Measurements from ENCODE around the gene LAMA2. TPM values are rescaled to one million over a fixed set of nuclear protein-coding genes. Genes with fewer than 3 reads are reported as not detected.

The LAMA2 gene
- total RNA-seq, 1 donor from 2014 or later, result 1.8 TPM

- Mint-ChIP-seq H3K36me3 (ENCODE audit: low read depth, unreplicated experiment) (no peaks in the 10 kb centered on the region), H3K4me1 (ENCODE audit: low read depth, unreplicated experiment) (no peaks in the 10 kb centered on the region), H3K9me3 (ENCODE audit: unreplicated experiment) (peaks cover 2% of the 10 kb centered on the region), H3K27me3 (ENCODE audit: low read depth, unreplicated experiment) (no peaks in the 10 kb centered on the region), H3K4me3 (ENCODE audit: unreplicated experiment) (no peak overlapping the region), H3K27ac (ENCODE audit: unreplicated experiment) (no peak overlapping the region)
- Histone ChIP-seq H3K79me2 (ENCODE audit: insufficient read depth, low read length) (no peaks in the 10 kb centered on the region), H4K20me1 (ENCODE audit: insufficient read depth, low read length) (no peaks in the 10 kb centered on the region), H3K4me3 (ENCODE audit: insufficient read depth, low read depth, low read length) (no peak overlapping the region), H3K9me3 (ENCODE audit: insufficient read depth, low read depth, low read length) (no peaks in the 10 kb centered on the region), H3K27me3 (ENCODE audit: insufficient read depth, low read length) (no peaks in the 10 kb centered on the region), H3K36me3 (ENCODE audit: insufficient read depth, low read length) (no peaks in the 10 kb centered on the region), H3K9ac (ENCODE audit: low read length) (no peak overlapping the region), H3K27ac (ENCODE audit: low read depth, low read length) (no peak overlapping the region), H3K4me1 (ENCODE audit: insufficient read depth, low read length) (no peaks in the 10 kb centered on the region), H3K4me2 (ENCODE audit: low read length) (no peak overlapping the region), H2AFZ (ENCODE audit: low read depth, low read length) (no peak overlapping the region)
- DNase-seq (ENCODE audit: low read depth), result no peak
- TF ChIP-seq, protein P1, sequence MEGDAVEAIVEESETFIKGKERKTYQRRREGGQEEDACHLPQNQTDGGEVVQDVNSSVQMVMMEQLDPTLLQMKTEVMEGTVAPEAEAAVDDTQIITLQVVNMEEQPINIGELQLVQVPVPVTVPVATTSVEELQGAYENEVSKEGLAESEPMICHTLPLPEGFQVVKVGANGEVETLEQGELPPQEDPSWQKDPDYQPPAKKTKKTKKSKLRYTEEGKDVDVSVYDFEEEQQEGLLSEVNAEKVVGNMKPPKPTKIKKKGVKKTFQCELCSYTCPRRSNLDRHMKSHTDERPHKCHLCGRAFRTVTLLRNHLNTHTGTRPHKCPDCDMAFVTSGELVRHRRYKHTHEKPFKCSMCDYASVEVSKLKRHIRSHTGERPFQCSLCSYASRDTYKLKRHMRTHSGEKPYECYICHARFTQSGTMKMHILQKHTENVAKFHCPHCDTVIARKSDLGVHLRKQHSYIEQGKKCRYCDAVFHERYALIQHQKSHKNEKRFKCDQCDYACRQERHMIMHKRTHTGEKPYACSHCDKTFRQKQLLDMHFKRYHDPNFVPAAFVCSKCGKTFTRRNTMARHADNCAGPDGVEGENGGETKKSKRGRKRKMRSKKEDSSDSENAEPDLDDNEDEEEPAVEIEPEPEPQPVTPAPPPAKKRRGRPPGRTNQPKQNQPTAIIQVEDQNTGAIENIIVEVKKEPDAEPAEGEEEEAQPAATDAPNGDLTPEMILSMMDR (IDR thresholded peaks at IDR 0.05; ENCODE audit: insufficient read depth, low read depth, low read length), result no peak
- no peak for TF ChIP-seq EZH2 (IDR thresholded peaks at IDR 0.05; ENCODE audit: insufficient read depth, low read length)
- no peak for FAIRE-seq
These were observed 186.1 kb downstream of the LAMA2 start for GRCh38 chr6:129069006-129069405.

DNA sequence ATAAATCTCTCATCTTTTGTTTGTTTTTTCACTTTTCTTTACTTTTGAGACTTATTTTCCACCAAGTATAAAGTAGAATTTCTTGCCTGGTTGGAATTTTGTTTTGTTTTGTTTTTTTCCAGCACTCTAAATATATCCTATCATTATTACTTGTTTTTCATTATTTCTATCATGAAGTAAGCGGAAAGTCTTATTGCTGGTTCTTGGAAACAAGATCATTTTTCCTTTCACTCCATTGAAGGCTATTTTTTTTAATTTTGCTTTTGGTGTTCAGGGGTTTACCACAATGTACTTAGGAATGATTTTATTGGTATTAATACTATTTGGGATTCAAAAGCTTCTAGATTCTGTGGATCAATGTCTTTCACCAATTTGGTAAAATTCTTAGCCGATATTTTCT lies 190.1 kb downstream of the LAMA2 start:
- H3K79me2 ChIP-seq (ENCODE audit: insufficient read depth, low read length), result no peaks in the 10 kb centered on the region
- H3K4me2 ChIP-seq (ENCODE audit: low read length), result no peak overlapping the region
- Mint-ChIP-seq H3K4me3 (ENCODE audit: unreplicated experiment) (no peak overlapping the region), H3K27ac (ENCODE audit: unreplicated experiment) (no peak overlapping the region), H3K36me3 (ENCODE audit: low read depth, unreplicated experiment) (no peaks in the 10 kb centered on the region), H3K9me3 (ENCODE audit: unreplicated experiment) (no peaks in the 10 kb centered on the region), H3K4me1 (ENCODE audit: low read depth, unreplicated experiment) (no peaks in the 10 kb centered on the region), H3K27me3 (ENCODE audit: low read depth, unreplicated experiment) (no peaks in the 10 kb centered on the region)
- H2AFZ ChIP-seq (ENCODE audit: low read depth, low read length), result no peak overlapping the region
- H3K27ac ChIP-seq (ENCODE audit: low read depth, low read length), result no peak overlapping the region
- H3K4me3 ChIP-seq (ENCODE audit: insufficient read depth, low read depth, low read length), result no peak overlapping the region
- FAIRE-seq, result peak; percentile 13
- no peak overlapping the region for H3K9ac ChIP-seq (ENCODE audit: low read length)
- no peaks in the 10 kb centered on the region for H4K20me1 ChIP-seq (ENCODE audit: insufficient read depth, low read length)
- no peak for DNase-seq (ENCODE audit: low read depth)
- H3K36me3 ChIP-seq (ENCODE audit: insufficient read depth, low read length), result no peaks in the 10 kb centered on the region
- no peaks in the 10 kb centered on the region for H3K9me3 ChIP-seq (ENCODE audit: insufficient read depth, low read depth, low read length)
- no peak for TF ChIP-seq EZH2 (IDR thresholded peaks at IDR 0.05; ENCODE audit: insufficient read depth, low read length)
- TF ChIP-seq, protein P1 (IDR thresholded peaks at IDR 0.05; ENCODE audit: insufficient read depth, low read depth, low read length), result no peak
- H3K27me3 ChIP-seq (ENCODE audit: insufficient read depth, low read length), result no peaks in the 10 kb centered on the region
- H3K4me1 ChIP-seq (ENCODE audit: insufficient read depth, low read length), result no peaks in the 10 kb centered on the region

DNA sequence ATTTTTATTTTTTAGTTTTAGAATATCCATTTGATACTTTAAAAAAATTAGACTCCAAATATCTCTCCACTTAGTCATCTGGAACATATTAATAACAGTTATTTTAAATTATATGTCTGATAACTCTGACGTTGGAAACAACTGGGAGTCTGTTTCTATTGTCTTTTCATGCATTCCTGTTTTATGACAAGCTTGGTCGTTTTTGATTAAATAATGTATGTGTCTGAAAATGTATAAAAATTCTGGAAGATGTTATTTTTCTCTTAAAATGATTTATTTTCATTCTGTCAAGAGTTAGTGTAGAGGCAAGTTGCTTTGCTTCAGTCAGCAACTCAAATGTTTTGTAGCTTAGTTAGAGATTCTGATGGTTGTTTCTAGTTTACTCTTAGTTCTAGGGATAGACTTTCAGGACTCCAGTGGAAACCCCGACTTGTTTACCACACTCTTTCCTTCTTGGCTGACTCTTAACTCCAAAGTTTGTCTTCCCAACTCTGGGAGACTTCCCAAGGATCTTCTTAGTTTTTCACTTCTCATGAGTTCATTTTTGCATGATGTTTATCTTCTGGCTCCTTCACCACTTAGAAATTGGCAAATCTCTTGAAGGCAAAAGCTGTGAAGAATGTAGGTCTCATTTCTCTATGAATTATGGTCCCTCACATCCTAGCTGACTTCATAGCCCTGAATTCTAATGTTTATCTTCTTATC lies 190.9 kb downstream of the LAMA2 start:
- no peak overlapping the region for H3K27ac Mint-ChIP-seq (ENCODE audit: unreplicated experiment)
- no peaks in the 10 kb centered on the region for H3K27me3 ChIP-seq (ENCODE audit: insufficient read depth, low read length)
- H3K9me3 Mint-ChIP-seq (ENCODE audit: unreplicated experiment), result no peaks in the 10 kb centered on the region
- H3K36me3 ChIP-seq (ENCODE audit: insufficient read depth, low read length), result no peaks in the 10 kb centered on the region
- no peaks in the 10 kb centered on the region for H3K4me1 Mint-ChIP-seq (ENCODE audit: low read depth, unreplicated experiment)
- no peaks in the 10 kb centered on the region for H3K27me3 Mint-ChIP-seq (ENCODE audit: low read depth, unreplicated experiment)
- no peak overlapping the region for H3K9ac ChIP-seq (ENCODE audit: low read length)
- H2AFZ ChIP-seq (ENCODE audit: low read depth, low read length), result no peak overlapping the region
- no peak for TF ChIP-seq EZH2 (IDR thresholded peaks at IDR 0.05; ENCODE audit: insufficient read depth, low read length)
- TF ChIP-seq, protein P1 (IDR thresholded peaks at IDR 0.05; ENCODE audit: insufficient read depth, low read depth, low read length), result no peak
- H3K9me3 ChIP-seq (ENCODE audit: insufficient read depth, low read depth, low read length), result no peaks in the 10 kb centered on the region
- H3K4me1 ChIP-seq (ENCODE audit: insufficient read depth, low read length), result no peaks in the 10 kb centered on the region
- DNase-seq (ENCODE audit: low read depth) (no peak), FAIRE-seq (no peak)
- no peaks in the 10 kb centered on the region for H3K36me3 Mint-ChIP-seq (ENCODE audit: low read depth, unreplicated experiment)
- no peak overlapping the region for H3K4me2 ChIP-seq (ENCODE audit: low read length)
- no peaks in the 10 kb centered on the region for H4K20me1 ChIP-seq (ENCODE audit: insufficient read depth, low read length)
- H3K27ac ChIP-seq (ENCODE audit: low read depth, low read length), result peak overlapping the region; percentile 26
- H3K79me2 ChIP-seq (ENCODE audit: insufficient read depth, low read length), result no peaks in the 10 kb centered on the region
- no peak overlapping the region for H3K4me3 ChIP-seq (ENCODE audit: insufficient read depth, low read depth, low read length)
- H3K4me3 Mint-ChIP-seq (ENCODE audit: unreplicated experiment), result no peak overlapping the region
